Testis (tissue), 3 donors: Measurements from ENCODE around the gene CHD2. TPM values are rescaled to one million over a fixed set of nuclear protein-coding genes. Genes with fewer than 3 reads are reported as not detected.

Experiments used
- DNase-seq: peaks from one replicate; pipeline ENCODE4 v3.0.0-alpha.2; 2019
- H3K27ac ChIP-seq, 2 donors: fragments of 200-600 bp; sonication (generic); one replicate each; pipeline ENCODE4 v1.5.1; 2019
- H3K27me3 ChIP-seq: fragments of 200-600 bp; sonication (generic); one replicate; pipeline ENCODE4 v1.5.1; 2019
- H3K36me3 ChIP-seq: fragments of 200-600 bp; sonication (generic); one replicate; pipeline ENCODE4 v1.5.1; 2017; ENCODE audit warnings: low read depth; ENCODE audit errors: missing control alignments
- H3K4me1 ChIP-seq: fragments of 200-600 bp; sonication (generic); one replicate; pipeline ENCODE4 v1.5.1; 2019
- H3K4me3 ChIP-seq, 2 donors: fragments of 200-600 bp; sonication (generic); one replicate each; pipeline ENCODE4 v1.5.1; 2017 to 2019
- H3K9me3 ChIP-seq: fragments of 200-600 bp; sonication (generic); one replicate; pipeline ENCODE4 v1.5.1; 2017
- POLR2A ChIP-seq: fragments of 450-650 bp; IDR thresholded peaks from one replicate; pipeline ENCODE4 v1.6.1; 2017; ENCODE audit warnings: antibody characterized with exemption, mild to moderate bottlenecking, moderate library complexity
- WGBS, 2 donors: methylation state at CpG; one replicate each; pipeline ENCODE4 v1.1.5; 2018; 5-methylcytosine and 5-hydroxymethylcytosine counted together
- intact Hi-C: fragments of 100-400 bp; cut with DNase I; formaldehyde crosslinking; loops from one replicate; pipeline ENCODE4 v1.15.1; 2023; ENCODE audit warnings: low total_unique reads
- polyA plus RNA-seq: library from polyadenylated mRNA; stranded (reverse); fragments of 350-450 nt; fragmentation: Illumina TruSeq; extraction: RNeasy Lipid Tissue Mini Kit (QIAGEN cat#74804); gene quantifications from one replicate; pipeline ENCODE4 v1.2.3, GENCODE V29; 2014; ENCODE audit warnings: low read depth, low replicate concordance; ENCODE audit not compliant: insufficient read depth
- total RNA-seq, 2 donors: library from RNA; depleted of rRNA; stranded (reverse); fragments of >200 nt; gene quantifications; one replicate each; pipeline ENCODE4 v1.2.3, GENCODE V29; 2016
- TF ChIP-seq, protein P1 (sequence below), 3 experiments: fragments of 450-650 bp in 2 of 3; fragments of 200-600 bp in 1 of 3; sonication (generic) in 1 of 3; IDR thresholded peaks; one replicate each; pipeline ENCODE4 v1.5.1; 2016 to 2019; ENCODE audit warnings: antibody characterized with exemption in 3 of 3, mild to moderate bottlenecking in 2 of 3, moderate library complexity in 1 of 3

Gene CHD2
- total and polyA plus RNA-seq, 3 donors from 2014 or later: 64.5 to 129 (median 113) TPM

GRCh38 chr15:93001881-93002280 lies 101.8 kb downstream of the CHD2 start:
- intact Hi-C loops: no loop called here
- no peak overlapping the region for H3K27ac ChIP-seq
- no peaks in the 10 kb centered on the region for H3K4me1 ChIP-seq
- no peaks in the 10 kb centered on the region for H3K27me3 ChIP-seq
- WGBS, 2 donors: 92 to 94% methylated on average over 2 of the region's 2 CpGs
- no peak overlapping the region for H3K4me3 ChIP-seq
- TF ChIP-seq, protein P1, sequence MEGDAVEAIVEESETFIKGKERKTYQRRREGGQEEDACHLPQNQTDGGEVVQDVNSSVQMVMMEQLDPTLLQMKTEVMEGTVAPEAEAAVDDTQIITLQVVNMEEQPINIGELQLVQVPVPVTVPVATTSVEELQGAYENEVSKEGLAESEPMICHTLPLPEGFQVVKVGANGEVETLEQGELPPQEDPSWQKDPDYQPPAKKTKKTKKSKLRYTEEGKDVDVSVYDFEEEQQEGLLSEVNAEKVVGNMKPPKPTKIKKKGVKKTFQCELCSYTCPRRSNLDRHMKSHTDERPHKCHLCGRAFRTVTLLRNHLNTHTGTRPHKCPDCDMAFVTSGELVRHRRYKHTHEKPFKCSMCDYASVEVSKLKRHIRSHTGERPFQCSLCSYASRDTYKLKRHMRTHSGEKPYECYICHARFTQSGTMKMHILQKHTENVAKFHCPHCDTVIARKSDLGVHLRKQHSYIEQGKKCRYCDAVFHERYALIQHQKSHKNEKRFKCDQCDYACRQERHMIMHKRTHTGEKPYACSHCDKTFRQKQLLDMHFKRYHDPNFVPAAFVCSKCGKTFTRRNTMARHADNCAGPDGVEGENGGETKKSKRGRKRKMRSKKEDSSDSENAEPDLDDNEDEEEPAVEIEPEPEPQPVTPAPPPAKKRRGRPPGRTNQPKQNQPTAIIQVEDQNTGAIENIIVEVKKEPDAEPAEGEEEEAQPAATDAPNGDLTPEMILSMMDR (IDR thresholded peaks at IDR 0.05): peak in 1 of 3 experiments; percentile 10
- TF ChIP-seq POLR2A: no peak
- H3K9me3 ChIP-seq: no peaks in the 10 kb centered on the region
- H3K36me3 ChIP-seq: no peaks in the 10 kb centered on the region
- no peak for DNase-seq

GRCh38 chr15:93005133-93005532 lies 105.0 kb downstream of the CHD2 start:
- no peak overlapping the region for H3K4me3 ChIP-seq
- TF ChIP-seq, protein P1 (IDR thresholded peaks at IDR 0.05): no peak
- TF ChIP-seq POLR2A: no peak
- H3K36me3 ChIP-seq: no peaks in the 10 kb centered on the region
- intact Hi-C loops: no loop called here
- H3K9me3 ChIP-seq: no peaks in the 10 kb centered on the region
- H3K27me3 ChIP-seq: no peaks in the 10 kb centered on the region
- no peak overlapping the region for H3K27ac ChIP-seq
- H3K4me1 ChIP-seq: no peaks in the 10 kb centered on the region
- WGBS, 2 donors: 81 to 89% methylated on average over 4 of the region's 4 CpGs
- DNase-seq: no peak

DNA sequence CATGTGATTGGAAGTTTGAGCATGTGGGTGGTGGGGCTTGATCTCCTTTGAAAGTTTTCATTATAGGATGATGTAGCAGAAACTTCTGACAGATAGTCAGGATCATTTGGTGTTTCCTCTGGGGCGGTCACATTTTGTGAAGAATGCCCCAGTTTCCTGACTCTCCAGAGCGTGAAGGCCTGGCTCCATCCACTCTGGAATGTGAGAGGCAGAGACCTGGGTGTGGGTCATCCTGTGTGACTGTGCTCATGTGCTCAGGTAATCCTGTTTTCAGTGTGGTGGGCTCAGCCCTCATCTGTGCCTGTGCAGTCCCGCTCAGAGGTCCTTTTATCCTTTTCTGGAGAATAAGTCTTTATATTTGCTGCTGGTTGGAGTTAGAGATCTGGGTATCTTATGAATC lies 107.9 kb downstream of the CHD2 start:
- intact Hi-C loops: no loop called here
- 98 to 100% methylated on average over 3 of the region's 3 CpGs for WGBS, 2 donors
- Histone ChIP-seq H3K36me3 (no peaks in the 10 kb centered on the region), H3K27ac (no peak overlapping the region), H3K27me3 (no peaks in the 10 kb centered on the region), H3K4me1 (no peaks in the 10 kb centered on the region), H3K9me3 (no peaks in the 10 kb centered on the region), H3K4me3 (no peak overlapping the region)
- TF ChIP-seq, protein P1 (IDR thresholded peaks at IDR 0.05): no peak
- TF ChIP-seq POLR2A: no peak
- DNase-seq: no peak

- TF ChIP-seq, protein P1 (IDR thresholded peaks at IDR 0.05): no peak
- no peak for TF ChIP-seq POLR2A
- no peak overlapping the region for H3K4me3 ChIP-seq
- no peak for DNase-seq
- H3K36me3 ChIP-seq: no peaks in the 10 kb centered on the region
- no peak overlapping the region for H3K27ac ChIP-seq
- no peaks in the 10 kb centered on the region for H3K9me3 ChIP-seq
- WGBS, 2 donors: 73 to 88% methylated on average over 1 of the region's 1 CpG
- no peaks in the 10 kb centered on the region for H3K4me1 ChIP-seq
- H3K27me3 ChIP-seq: no peaks in the 10 kb centered on the region
- intact Hi-C loops: no loop called here
Measured at GRCh38 chr15:93012786-93013185, 112.7 kb downstream of the CHD2 start.

DNA sequence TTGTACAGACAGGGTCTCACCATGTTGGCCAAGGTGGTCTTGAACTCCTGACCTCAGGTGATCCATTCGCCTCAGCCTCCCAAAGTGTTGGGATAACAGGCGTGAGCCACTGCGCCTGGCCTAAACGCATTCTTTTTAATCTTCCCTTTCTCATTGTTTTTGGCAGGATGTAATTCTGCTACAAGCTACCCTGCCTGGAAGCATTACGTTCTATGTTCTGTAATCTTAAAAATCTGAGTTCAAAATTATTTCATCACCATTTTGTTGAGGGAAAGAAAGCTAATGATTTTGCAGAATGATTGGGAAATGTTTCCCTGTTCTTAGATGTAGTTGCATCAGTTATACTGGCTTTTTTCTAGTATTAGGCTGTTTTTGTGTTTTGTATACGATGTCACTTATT lies 117.4 kb downstream of the CHD2 start:
- H3K36me3 ChIP-seq: no peaks in the 10 kb centered on the region
- H3K4me3 ChIP-seq: no peak overlapping the region
- H3K9me3 ChIP-seq: no peaks in the 10 kb centered on the region
- H3K4me1 ChIP-seq: no peaks in the 10 kb centered on the region
- no peak for DNase-seq
- 90 to 97% methylated on average over 6 of the region's 6 CpGs for WGBS, 2 donors
- TF ChIP-seq, protein P1 (IDR thresholded peaks at IDR 0.05): no peak
- TF ChIP-seq POLR2A: no peak
- intact Hi-C loops: no loop called here
- H3K27ac ChIP-seq: no peak overlapping the region
- no peaks in the 10 kb centered on the region for H3K27me3 ChIP-seq
